Kidney (tissue), 14 donors: ENCODE measurements around the gene CGNL1. TPM values are rescaled to one million over a fixed set of nuclear protein-coding genes. Genes with fewer than 3 reads are reported as not detected.

ENCODE experiments used
- DNase-seq, 5 donors: peaks; one replicate each; pipeline ENCODE4 v3.0.0-alpha.2; 2013 to 2020
- FAIRE-seq: peaks from 2 replicates; lab custom pipeline; 2012; peaks lifted over from hg19 to GRCh38; lab: Jason Lieb, UNC
- H3K27ac ChIP-seq, 2 donors: one replicate each; pipeline ENCODE4 v1.7.0; 2013; ENCODE audit warnings: low read depth in 2 of 2, low read length in 2 of 2, inconsistent platforms in 1 of 2
- H3K27me3 ChIP-seq: one replicate; pipeline ENCODE4 v1.7.1; 2013; ENCODE audit warnings: low read length, inconsistent platforms; ENCODE audit not compliant: control insufficient read depth, insufficient read depth
- H3K36me3 ChIP-seq, 3 donors: one replicate each; pipeline versions ENCODE4 v1.7.0 to v1.7.1; 2013; ENCODE audit warnings: low read length in 3 of 3, control low read depth in 1 of 3, inconsistent platforms in 1 of 3; ENCODE audit not compliant: insufficient read depth in 3 of 3, control insufficient read depth in 2 of 3
- H3K4me1 ChIP-seq, 3 donors: one replicate each; pipeline versions ENCODE4 v1.7.0 to v1.7.1; 2013; ENCODE audit warnings: low read length in 3 of 3, inconsistent platforms in 1 of 3, low read depth in 1 of 3; ENCODE audit not compliant: control insufficient read depth in 2 of 3, insufficient read depth in 2 of 3
- H3K4me3 ChIP-seq, 3 donors: one replicate each; pipeline versions ENCODE4 v1.7.0 to v1.8.1; 2013; ENCODE audit warnings: low read length in 3 of 3, control low read depth in 1 of 3, inconsistent platforms in 1 of 3
- H3K9ac ChIP-seq, 3 donors: one replicate each; pipeline versions ENCODE4 v1.7.0 to v1.7.1; 2013; ENCODE audit warnings: low read length in 3 of 3, control low read depth in 1 of 3, inconsistent platforms in 1 of 3
- H3K9me3 ChIP-seq, 3 donors: one replicate each; pipeline versions ENCODE4 v1.7.0 to v1.7.1; 2013; ENCODE audit warnings: low read length in 3 of 3, control low read depth in 1 of 3, inconsistent platforms in 1 of 3; ENCODE audit not compliant: control insufficient read depth in 2 of 3, insufficient read depth in 1 of 3
- CTCF ChIP-seq: IDR thresholded peaks from 3 replicates; pipeline ENCODE4 v1.5.1; 2012; ENCODE audit warnings: mild to moderate bottlenecking, moderate library complexity, borderline replicate concordance; ENCODE audit not compliant: insufficient read depth; ENCODE audit errors: extremely low read depth
- intact Hi-C: fragments of 100-400 bp; cut with DNase I; formaldehyde crosslinking; loops from one replicate; pipeline ENCODE4 v1.11.1; 2022
- polyA plus RNA-seq: library from polyadenylated mRNA; stranded (reverse); fragments of 350-450 nt; fragmentation: Illumina TruSeq; extraction: RNeasy Lipid Tissue Mini Kit (QIAGEN cat#74804); gene quantifications from one replicate; pipeline ENCODE4 v1.2.3, GENCODE V29; 2014; ENCODE audit warnings: low read depth, low replicate concordance; ENCODE audit not compliant: insufficient read depth
- total RNA-seq: library from RNA; stranded (reverse); fragmentation: NEBNext Ultra II Directional; extraction: Animal tissue kit (Norgen Biotek cat#: 25700); gene quantifications from one replicate; pipeline ENCODE4 v1.2.1, GENCODE V29; 2021
- donor health status: control.
- donor health status: control.
- donor health status: control.
- donor health status: control.
- donor health status: control.
- donor health status: DM: yes; HTN: yes; CAD: no.
- donor health status: Normal renal cell carcinoma (clear cell type).

CGNL1 gene
- total and polyA plus RNA-seq, 2 donors from 2014 or later = 62.0 to 81.5 TPM

- H3K9ac ChIP-seq = peak overlapping the region; percentile 50 to 97 (median 95)
- intact Hi-C loops = no loop called here
- TF ChIP-seq CTCF = no peak
- peak overlapping the region; percentile 69 to 93 (median 79) for H3K4me3 ChIP-seq
- H3K36me3 ChIP-seq = peaks cover 0 to 3% (median 0%) of the 10 kb centered on the region in 3 donors
- no peaks in the 10 kb centered on the region for H3K9me3 ChIP-seq
- peak; percentile 50 to 77 (median 67) for DNase-seq
- H3K27ac ChIP-seq = peak overlapping the region; percentile 94 to 96
- no peaks in the 10 kb centered on the region for H3K27me3 ChIP-seq
- no peak for FAIRE-seq
- peaks cover 0 to 13% (median 11%) of the 10 kb centered on the region in 3 donors for H3K4me1 ChIP-seq
Observed at GRCh38 chr15:57376696-57377477, 582 bp downstream of the CGNL1 start.

- H3K9me3 ChIP-seq = no peaks in the 10 kb centered on the region
- peak; percentile 22 for TF ChIP-seq CTCF
- H3K4me3 ChIP-seq = peak overlapping the region; percentile 69 to 93 (median 79)
- peak overlapping the region in 2 of 3 donors; percentile 95 to 97 for H3K9ac ChIP-seq
- peaks cover 2 to 17% (median 16%) of the 10 kb centered on the region in 3 donors for H3K4me1 ChIP-seq
- DNase-seq (peak in 1 of 5 donors; percentile 47), FAIRE-seq (no peak)
- peak overlapping the region; percentile 94 to 96 for H3K27ac ChIP-seq
- H3K27me3 ChIP-seq = no peaks in the 10 kb centered on the region
- H3K36me3 ChIP-seq = peaks cover 0 to 3% (median 0%) of the 10 kb centered on the region in 3 donors
- intact Hi-C loops = no loop called here
Observed at GRCh38 chr15:57377478-57377847, 1.2 kb downstream of the CGNL1 start.

GRCh38 chr15:57379487-57379886 is 3.2 kb downstream of the CGNL1 start:
- Histone ChIP-seq H3K27me3 (no peaks in the 10 kb centered on the region), H3K36me3 (peaks cover 0 to 3% (median 0%) of the 10 kb centered on the region in 3 donors), H3K9ac (peak overlapping the region in 2 of 3 donors; percentile 73 to 97), H3K4me1 (peaks cover 3 to 26% (median 23%) of the 10 kb centered on the region in 3 donors), H3K4me3 (peak overlapping the region in 2 of 3 donors; percentile 78 to 93), H3K9me3 (no peaks in the 10 kb centered on the region), H3K27ac (peak overlapping the region; percentile 74 to 96)
- FAIRE-seq (no peak), DNase-seq (peak in 1 of 5 donors; percentile 34)
- no peak for TF ChIP-seq CTCF
- intact Hi-C loops = no loop called here
